Measurements from ENCODE around the gene EIF6. TPM values are rescaled to one million over a fixed set of nuclear protein-coding genes. Genes with fewer than 3 reads are reported as not detected.

The EIF6 gene
- total and polyA plus RNA-seq, 2 experiments from 2014 or later: 166 to 245 TPM

DNA sequence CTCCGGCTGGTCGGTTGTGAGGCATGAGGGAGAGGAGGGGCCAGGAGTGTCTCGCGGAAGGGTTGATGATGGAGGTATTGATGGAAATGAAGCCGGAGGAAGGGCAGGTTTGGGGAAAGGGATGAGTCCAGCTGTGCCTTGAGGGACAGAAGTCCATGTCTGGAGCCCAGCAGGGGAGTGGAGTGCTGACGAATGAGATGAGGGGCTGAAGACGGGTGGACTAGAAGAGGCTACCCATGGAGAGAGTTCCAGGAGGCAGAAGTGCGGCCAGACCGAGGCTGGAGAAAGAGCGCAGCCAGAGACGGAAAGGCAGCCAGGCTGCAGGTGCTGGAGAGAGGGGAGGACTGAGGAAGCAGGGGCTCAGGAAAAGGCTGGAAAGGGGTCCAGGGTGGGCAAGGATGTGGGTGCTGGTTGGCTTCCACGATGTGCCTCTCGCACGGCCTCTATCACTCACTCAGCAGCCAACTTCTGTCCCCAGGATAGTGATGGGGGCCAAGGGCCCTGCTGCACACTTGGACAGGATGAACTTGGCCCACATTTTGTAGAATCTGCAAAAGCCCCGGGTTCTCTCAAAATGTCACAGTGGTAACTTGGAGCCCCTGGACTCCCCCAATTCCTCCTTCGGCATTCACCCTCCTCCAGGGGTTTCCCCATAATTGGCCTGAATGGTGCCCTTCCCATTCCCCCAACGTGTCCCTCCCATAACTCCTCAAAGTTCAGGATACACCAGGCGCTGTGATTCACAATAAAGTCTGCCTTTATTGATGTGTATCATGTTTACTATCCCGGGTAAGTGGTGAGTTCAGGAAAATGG is 627 bp upstream of the EIF6 start:
- 42 to 43% methylated on average over 19 of the region's 19 CpGs for WGBS, 2 experiments (ENCODE audit: low coverage in 1 of 2, low lambda C conversion rate in 2 of 2, missing lambda C conversion rate in 2 of 2)
- Histone ChIP-seq H3K4me1 (ENCODE audit: insufficient read depth) (peaks cover 5% of the 10 kb centered on the region; the same call in 1 of the 2 replicates), H3K27me3 (replicated peaks; ENCODE audit: insufficient read depth) (no peaks in the 10 kb centered on the region), H3K79me2 (ENCODE audit: insufficient read depth) (peaks cover 42% of the 10 kb centered on the region), H3K4me3 (peak overlapping the region; percentile 89), H4K20me1 (ENCODE audit: insufficient read depth) (no peaks in the 10 kb centered on the region), H3F3A (ENCODE audit: insufficient read depth) (peaks cover 18% of the 10 kb centered on the region; the same call in 1 of the 2 replicates), H3K36me3 (ENCODE audit: low read depth) (no peaks in the 10 kb centered on the region; the same call in 1 of the 2 replicates), H3K27ac (peak overlapping the region; percentile 69), H3K9me2 (ENCODE audit: insufficient read depth) (no peaks in the 10 kb centered on the region), H2AFZ (peak overlapping the region; percentile 96), H3K9ac (peak overlapping the region; percentile 86), H3K4me2 (ENCODE audit: unreplicated experiment) (peak overlapping the region; percentile 80), H3K9me3 (ENCODE audit: low read depth) (no peaks in the 10 kb centered on the region)
- TF ChIP-seq EZH2 (IDR thresholded peaks at IDR 0.05; ENCODE audit: insufficient read depth, poor library complexity, severe bottlenecking): no peak
- TF ChIP-seq EZH2phosphoT487 (IDR thresholded peaks at IDR 0.05; ENCODE audit: insufficient read depth, low read depth): no peak
- no peak for DNase-seq
- in situ Hi-C loops (cut with MboI): no loop called here

DNA sequence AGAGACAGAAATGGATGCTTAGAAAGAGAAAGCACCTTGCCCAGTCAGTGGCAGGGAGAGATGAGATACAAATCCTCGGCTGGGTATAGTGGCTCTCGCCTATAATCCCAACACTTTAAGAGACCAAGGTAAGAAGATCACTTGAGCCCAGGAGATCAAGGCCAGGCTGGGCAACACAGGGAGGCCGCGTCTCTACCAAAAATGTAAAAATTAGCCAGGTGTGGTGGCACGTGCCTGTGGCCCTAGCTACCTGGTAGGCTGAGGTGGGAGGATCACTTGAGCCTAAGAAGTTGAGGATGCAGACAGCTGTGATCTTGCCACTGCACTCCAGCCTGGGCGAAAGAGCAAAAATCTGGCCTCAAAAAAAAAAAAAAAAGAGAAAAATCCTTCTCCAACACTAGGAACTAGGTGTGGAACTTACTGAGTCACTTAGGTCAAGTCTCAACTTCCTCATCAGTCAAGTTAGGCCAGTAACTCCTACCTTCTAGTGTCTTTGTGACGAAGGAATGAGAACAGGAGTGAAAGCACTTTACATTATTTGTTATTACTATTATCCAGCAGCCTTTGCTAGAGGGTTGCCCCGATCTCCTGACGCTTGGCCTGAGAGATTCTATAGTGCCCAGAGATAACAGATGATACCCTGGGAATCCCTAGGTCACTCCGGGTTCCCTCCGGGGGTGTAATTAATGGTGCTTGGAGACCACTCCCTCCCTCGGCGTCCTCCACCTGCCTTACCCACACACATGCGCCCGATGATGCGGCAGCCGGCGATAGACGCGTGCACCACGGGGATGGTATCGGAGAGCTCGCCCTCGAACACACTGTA is 918 bp downstream of the EIF6 start:
- Histone ChIP-seq H3K79me2 (ENCODE audit: insufficient read depth) (peaks cover 50% of the 10 kb centered on the region), H4K20me1 (ENCODE audit: insufficient read depth) (no peaks in the 10 kb centered on the region), H3F3A (ENCODE audit: insufficient read depth) (peaks cover 33% of the 10 kb centered on the region), H3K9ac (peak overlapping the region; percentile 86), H3K4me1 (ENCODE audit: insufficient read depth) (peaks cover 5% of the 10 kb centered on the region; the same call in 1 of the 2 replicates), H3K4me2 (ENCODE audit: unreplicated experiment) (peak overlapping the region; percentile 80), H3K9me3 (ENCODE audit: low read depth) (no peaks in the 10 kb centered on the region), H2AFZ (peak overlapping the region; percentile 96), H3K4me3 (peak overlapping the region; percentile 89), H3K36me3 (ENCODE audit: low read depth) (peaks cover 5% of the 10 kb centered on the region; the same call in 1 of the 2 replicates), H3K27ac (peak overlapping the region; percentile 69), H3K27me3 (replicated peaks; ENCODE audit: insufficient read depth) (no peaks in the 10 kb centered on the region), H3K9me2 (ENCODE audit: insufficient read depth) (no peaks in the 10 kb centered on the region)
- peak; percentile 41 for DNase-seq
- 21 to 24% methylated on average over 24 of the region's 24 CpGs for WGBS, 2 experiments (ENCODE audit: low coverage in 1 of 2, low lambda C conversion rate in 2 of 2, missing lambda C conversion rate in 2 of 2)
- no peak for TF ChIP-seq EZH2phosphoT487 (IDR thresholded peaks at IDR 0.05; ENCODE audit: insufficient read depth, low read depth)
- no peak for TF ChIP-seq EZH2 (IDR thresholded peaks at IDR 0.05; ENCODE audit: insufficient read depth, poor library complexity, severe bottlenecking)
- in situ Hi-C loops (cut with MboI): no loop called here

DNA sequence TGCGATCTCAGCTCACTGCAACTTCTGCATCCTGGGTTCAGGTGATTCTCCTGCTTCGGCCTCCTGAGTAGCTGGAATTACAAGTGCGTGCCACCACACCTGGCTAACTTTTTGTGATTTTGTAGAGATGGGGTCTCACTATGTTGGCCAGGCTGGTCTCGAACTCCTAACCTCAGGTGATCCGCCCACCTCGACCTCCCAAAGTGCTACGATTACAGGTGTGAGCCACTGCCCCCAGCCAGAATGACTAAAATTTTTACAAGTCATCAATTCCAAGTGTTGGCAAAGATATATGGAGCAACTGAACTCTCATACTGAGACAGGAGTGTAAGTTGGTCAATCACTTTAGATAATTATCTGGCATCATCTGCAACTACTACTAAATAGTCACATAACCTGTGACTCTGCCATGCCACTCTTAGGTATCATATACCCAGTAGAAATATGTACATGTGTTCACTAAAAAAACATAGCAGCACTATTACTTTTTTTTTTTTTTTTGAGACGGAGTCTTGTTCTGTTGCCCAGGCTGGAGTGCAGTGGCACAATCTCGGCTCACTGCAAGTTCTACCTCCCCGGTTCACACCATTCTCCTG is 3.0 kb downstream of the EIF6 start:
- H3K4me3 ChIP-seq: no peak overlapping the region
- H3K79me2 ChIP-seq (ENCODE audit: insufficient read depth): peaks cover 58% of the 10 kb centered on the region
- peaks cover 9% of the 10 kb centered on the region; the same call in 1 of the 2 replicates for H3K36me3 ChIP-seq (ENCODE audit: low read depth)
- no peak overlapping the region for H3K4me2 ChIP-seq (ENCODE audit: unreplicated experiment)
- no peaks in the 10 kb centered on the region for H4K20me1 ChIP-seq (ENCODE audit: insufficient read depth)
- no peak overlapping the region for H2AFZ ChIP-seq
- in situ Hi-C loops (cut with MboI): no loop called here
- DNase-seq: no peak
- peaks cover 9% of the 10 kb centered on the region for H3K4me1 ChIP-seq (ENCODE audit: insufficient read depth)
- TF ChIP-seq EZH2 (IDR thresholded peaks at IDR 0.05; ENCODE audit: insufficient read depth, poor library complexity, severe bottlenecking) (no peak), EZH2phosphoT487 (IDR thresholded peaks at IDR 0.05; ENCODE audit: insufficient read depth, low read depth) (no peak)
- H3K27ac ChIP-seq: no peak overlapping the region
- WGBS, 2 experiments (ENCODE audit: low coverage in 1 of 2, low lambda C conversion rate in 2 of 2, missing lambda C conversion rate in 2 of 2): 92 to 94% methylated on average over 9 to 10 of the region's 10 CpGs
- H3K27me3 ChIP-seq (replicated peaks; ENCODE audit: insufficient read depth): no peaks in the 10 kb centered on the region
- H3F3A ChIP-seq (ENCODE audit: insufficient read depth): peaks cover 38% of the 10 kb centered on the region
- H3K9me2 ChIP-seq (ENCODE audit: insufficient read depth): no peaks in the 10 kb centered on the region
- H3K9me3 ChIP-seq (ENCODE audit: low read depth): no peaks in the 10 kb centered on the region
- H3K9ac ChIP-seq: no peak overlapping the region

GRCh38 chr20:35280523-35280922 is 4.0 kb downstream of the EIF6 start:
- H3K9me3 ChIP-seq (ENCODE audit: low read depth): no peaks in the 10 kb centered on the region
- no peak overlapping the region for H3K27ac ChIP-seq
- WGBS, 2 experiments (ENCODE audit: low coverage in 1 of 2, low lambda C conversion rate in 2 of 2, missing lambda C conversion rate in 2 of 2): 91 to 92% methylated on average over 6 of the region's 6 CpGs
- no peak overlapping the region for H3K4me3 ChIP-seq
- peaks cover 15% of the 10 kb centered on the region for H3K4me1 ChIP-seq (ENCODE audit: insufficient read depth)
- no peaks in the 10 kb centered on the region for H4K20me1 ChIP-seq (ENCODE audit: insufficient read depth)
- peaks cover 69% of the 10 kb centered on the region for H3K79me2 ChIP-seq (ENCODE audit: insufficient read depth)
- no peaks in the 10 kb centered on the region for H3K9me2 ChIP-seq (ENCODE audit: insufficient read depth)
- H3K36me3 ChIP-seq (ENCODE audit: low read depth): peaks cover 9% of the 10 kb centered on the region; the same call in 1 of the 2 replicates
- H3K27me3 ChIP-seq (replicated peaks; ENCODE audit: insufficient read depth): no peaks in the 10 kb centered on the region
- peaks cover 38% of the 10 kb centered on the region for H3F3A ChIP-seq (ENCODE audit: insufficient read depth)
- in situ Hi-C loops (cut with MboI): no loop called here
- TF ChIP-seq EZH2 (IDR thresholded peaks at IDR 0.05; ENCODE audit: insufficient read depth, poor library complexity, severe bottlenecking) (no peak), EZH2phosphoT487 (IDR thresholded peaks at IDR 0.05; ENCODE audit: insufficient read depth, low read depth) (no peak)
- no peak overlapping the region for H3K4me2 ChIP-seq (ENCODE audit: unreplicated experiment)
- no peak overlapping the region for H3K9ac ChIP-seq
- H2AFZ ChIP-seq: no peak overlapping the region
- no peak for DNase-seq
